DND-41 (cell line): Measurements from ENCODE around the gene TMEM198.

Experiments
- ATAC-seq: fragments of 200-7000 bp; cut with Tn5 transposase; 3 replicates; pipeline ENCODE4 v1.9.1; 2021; ENCODE audit warnings: low read depth; ENCODE audit not compliant: insufficient read depth
- DNase-seq: peaks from one replicate; pipeline ENCODE4 v3.0.0-alpha.2; 2020
- H2AFZ ChIP-seq: 2 replicates; pipeline ENCODE4 v1.6.0; 2012; ENCODE audit warnings: low read depth, low read length
- H3K27ac ChIP-seq: 2 replicates; pipeline ENCODE4 v1.5.1; 2012; ENCODE audit warnings: low read length, inconsistent platforms
- H3K27me3 ChIP-seq: fragments of 200-600 bp; sonication (generic); 2 replicates; pipeline ENCODE4 v1.6.0; 2012; ENCODE audit warnings: low read length, mild to moderate bottlenecking, inconsistent platforms; ENCODE audit not compliant: insufficient read depth, poor library complexity
- H3K36me3 ChIP-seq: 2 replicates; pipeline ENCODE4 v1.5.1; 2012; ENCODE audit warnings: low read length, inconsistent platforms; ENCODE audit not compliant: insufficient read depth
- H3K4me1 ChIP-seq: 2 replicates; pipeline ENCODE4 v1.5.1; 2012; ENCODE audit warnings: mild to moderate bottlenecking, low read length; ENCODE audit not compliant: insufficient read depth
- H3K4me2 ChIP-seq: 2 replicates; pipeline ENCODE4 v1.6.0; 2012; ENCODE audit warnings: mild to moderate bottlenecking, moderate library complexity, low read length, inconsistent platforms; ENCODE audit not compliant: insufficient read depth
- H3K4me3 ChIP-seq, 2 experiments: fragments of 200-600 bp in 1 of 2; shearing (Covaris generic) in 1 of 2; 2 replicates each; pipeline ENCODE4 v1.5.1; 2012 to 2016; ENCODE audit warnings: inconsistent platforms in 2 of 2, low read length in 2 of 2, mild to moderate bottlenecking in 2 of 2, low read depth in 1 of 2, moderate library complexity in 1 of 2
- H3K79me2 ChIP-seq: 2 replicates; pipeline ENCODE4 v1.6.0; 2012; ENCODE audit warnings: low read length, inconsistent platforms; ENCODE audit not compliant: insufficient read depth
- H3K9ac ChIP-seq: 2 replicates; pipeline ENCODE4 v1.6.0; 2012; ENCODE audit warnings: low read depth, mild to moderate bottlenecking, inconsistent platforms, low read length, moderate library complexity
- H3K9me3 ChIP-seq: 2 replicates; pipeline ENCODE4 v1.5.1; 2012; ENCODE audit warnings: low read length, moderate library complexity, mild to moderate bottlenecking, inconsistent platforms; ENCODE audit not compliant: insufficient read depth, severe bottlenecking
- H4K20me1 ChIP-seq: 2 replicates; pipeline ENCODE4 v1.6.0; 2012; ENCODE audit warnings: low read length; ENCODE audit not compliant: insufficient read depth
- CTCF ChIP-seq: IDR thresholded peaks from 2 replicates; pipeline ENCODE4 v1.5.1; 2012; ENCODE audit warnings: borderline replicate concordance, low read length, moderate library complexity, mild to moderate bottlenecking; ENCODE audit not compliant: poor library complexity, severe bottlenecking; ENCODE audit errors: extremely low read depth
- EZH2 ChIP-seq: IDR thresholded peaks from 3 replicates; pipeline ENCODE4 v1.6.1; 2012; ENCODE audit warnings: borderline replicate concordance, low read depth, mild to moderate bottlenecking, moderate library complexity, low read length, inconsistent platforms; ENCODE audit not compliant: severe bottlenecking

Gene TMEM198

GRCh38 chr2:219548990-219549389 is 5.2 kb downstream of the TMEM198 start:
- no peaks in the 10 kb centered on the region for H3K36me3 ChIP-seq
- ATAC-seq, result no peak
- H3K79me2 ChIP-seq, result no peaks in the 10 kb centered on the region
- H3K4me2 ChIP-seq, result no peak overlapping the region
- H3K27me3 ChIP-seq, result no peaks in the 10 kb centered on the region
- no peak overlapping the region for H2AFZ ChIP-seq
- H3K9me3 ChIP-seq, result no peaks in the 10 kb centered on the region
- TF ChIP-seq EZH2 (no peak), CTCF (no peak)
- H3K4me1 ChIP-seq, result peaks cover 9% of the 10 kb centered on the region
- no peak overlapping the region for H3K9ac ChIP-seq
- no peak for DNase-seq
- no peak overlapping the region for H3K27ac ChIP-seq
- H3K4me3 ChIP-seq, result no peak overlapping the region
- H4K20me1 ChIP-seq, result peaks cover 2% of the 10 kb centered on the region; the same call in 1 of the 2 replicates

GRCh38 chr2:219549619-219550018 is 5.8 kb downstream of the TMEM198 start:
- no peak overlapping the region for H3K9ac ChIP-seq
- no peak for TF ChIP-seq EZH2
- TF ChIP-seq CTCF, result no peak
- no peak overlapping the region for H3K4me3 ChIP-seq
- no peaks in the 10 kb centered on the region for H3K9me3 ChIP-seq
- ATAC-seq (no peak), DNase-seq (no peak)
- H3K4me2 ChIP-seq, result no peak overlapping the region
- no peaks in the 10 kb centered on the region for H3K79me2 ChIP-seq
- H3K36me3 ChIP-seq, result no peaks in the 10 kb centered on the region
- no peak overlapping the region for H2AFZ ChIP-seq
- H4K20me1 ChIP-seq, result peaks cover 2% of the 10 kb centered on the region; the same call in 1 of the 2 replicates
- no peak overlapping the region for H3K27ac ChIP-seq
- peaks cover 3% of the 10 kb centered on the region; the same call in 1 of the 2 replicates for H3K4me1 ChIP-seq
- H3K27me3 ChIP-seq, result no peaks in the 10 kb centered on the region

DNA sequence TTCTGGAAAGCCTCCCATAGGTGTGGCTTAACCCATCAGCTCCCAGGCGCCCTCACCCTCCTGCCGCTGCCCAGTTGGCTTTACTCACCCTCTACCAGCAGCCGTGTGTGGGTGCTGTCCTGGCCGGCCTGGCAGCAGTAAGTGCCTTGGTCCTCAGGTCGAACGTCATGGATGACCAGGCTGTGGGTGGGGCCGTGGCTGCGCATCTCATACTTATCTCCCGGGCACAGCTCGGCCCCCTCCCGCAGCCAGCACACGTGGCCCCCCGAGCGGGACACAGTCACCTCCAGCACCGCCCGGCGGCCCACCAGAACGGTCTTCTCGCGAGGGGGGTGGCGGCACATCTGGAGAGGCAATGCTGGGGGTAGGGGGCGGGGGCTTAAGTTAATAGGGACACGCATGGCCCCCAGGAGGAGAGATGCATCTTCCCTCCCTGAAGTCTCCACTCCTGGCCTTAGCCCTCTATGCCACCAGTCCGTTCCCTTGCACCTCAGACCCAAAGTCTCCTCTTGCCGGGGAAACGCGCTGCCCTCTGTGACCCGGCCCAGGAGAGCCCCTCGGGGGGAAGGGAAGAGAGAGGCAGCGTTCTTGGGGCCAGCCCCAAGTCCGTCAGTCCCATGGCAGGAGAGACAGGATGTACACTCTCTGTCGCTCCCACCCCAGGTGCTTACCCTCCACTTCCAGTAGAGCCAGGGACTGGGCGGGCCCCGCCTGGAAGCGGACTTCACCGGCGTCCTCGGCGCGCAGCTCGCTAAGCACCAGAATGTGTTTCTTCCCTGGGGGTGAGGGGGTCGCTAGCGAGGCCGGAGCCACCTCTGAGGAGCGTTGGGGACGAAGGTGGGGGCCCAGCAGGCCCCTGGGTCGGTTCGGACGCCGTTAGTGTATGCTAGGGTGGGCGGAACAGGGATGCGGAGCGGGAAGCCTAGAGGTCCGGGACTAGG is 7.9 kb downstream of the TMEM198 start:
- peaks cover 2% of the 10 kb centered on the region; the same call in 1 of the 2 replicates for H4K20me1 ChIP-seq
- H3K9me3 ChIP-seq, result no peaks in the 10 kb centered on the region
- H3K4me2 ChIP-seq, result no peak overlapping the region
- ATAC-seq, result no peak
- H3K79me2 ChIP-seq, result no peaks in the 10 kb centered on the region
- TF ChIP-seq CTCF (no peak), EZH2 (no peak)
- no peak overlapping the region for H2AFZ ChIP-seq
- no peak for DNase-seq
- H3K4me1 ChIP-seq, result no peaks in the 10 kb centered on the region
- H3K9ac ChIP-seq, result no peak overlapping the region
- no peaks in the 10 kb centered on the region for H3K36me3 ChIP-seq
- H3K27ac ChIP-seq, result no peak overlapping the region
- H3K4me3 ChIP-seq, result no peak overlapping the region
- H3K27me3 ChIP-seq, result no peaks in the 10 kb centered on the region
